ENCODE data around the gene TMEM222.

DNA sequence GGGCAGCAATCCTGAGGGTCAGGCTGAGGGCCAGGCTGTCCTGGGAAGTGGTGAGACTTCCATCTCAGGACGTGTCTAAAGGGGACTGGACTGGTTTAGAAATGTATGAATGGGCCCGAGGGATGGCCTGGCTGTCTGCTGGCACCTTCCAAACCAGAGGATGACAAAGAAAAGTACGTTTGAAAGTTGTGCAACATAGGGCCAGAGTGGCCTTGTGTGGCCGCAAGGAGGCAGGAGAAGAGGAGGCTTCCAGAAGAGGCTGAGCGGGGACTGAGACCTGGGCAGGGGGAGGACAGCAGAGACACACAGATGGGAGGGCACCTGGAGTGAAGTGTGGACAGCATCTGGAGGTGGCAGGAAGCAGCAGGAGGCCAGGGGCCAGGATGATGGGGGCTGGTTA is 17.2 kb downstream of the TMEM222 start:
- TF ChIP-seq FOXP2 (optimal IDR thresholded peaks at IDR 0.05; ENCODE audit: borderline replicate concordance, extremely low read depth, extremely low read length, insufficient read depth) (no peak), POLR2AphosphoS5 (IDR thresholded peaks at IDR 0.05; ENCODE audit: low read depth, low read length) (no peak)
- TF ChIP-seq, protein P1, sequence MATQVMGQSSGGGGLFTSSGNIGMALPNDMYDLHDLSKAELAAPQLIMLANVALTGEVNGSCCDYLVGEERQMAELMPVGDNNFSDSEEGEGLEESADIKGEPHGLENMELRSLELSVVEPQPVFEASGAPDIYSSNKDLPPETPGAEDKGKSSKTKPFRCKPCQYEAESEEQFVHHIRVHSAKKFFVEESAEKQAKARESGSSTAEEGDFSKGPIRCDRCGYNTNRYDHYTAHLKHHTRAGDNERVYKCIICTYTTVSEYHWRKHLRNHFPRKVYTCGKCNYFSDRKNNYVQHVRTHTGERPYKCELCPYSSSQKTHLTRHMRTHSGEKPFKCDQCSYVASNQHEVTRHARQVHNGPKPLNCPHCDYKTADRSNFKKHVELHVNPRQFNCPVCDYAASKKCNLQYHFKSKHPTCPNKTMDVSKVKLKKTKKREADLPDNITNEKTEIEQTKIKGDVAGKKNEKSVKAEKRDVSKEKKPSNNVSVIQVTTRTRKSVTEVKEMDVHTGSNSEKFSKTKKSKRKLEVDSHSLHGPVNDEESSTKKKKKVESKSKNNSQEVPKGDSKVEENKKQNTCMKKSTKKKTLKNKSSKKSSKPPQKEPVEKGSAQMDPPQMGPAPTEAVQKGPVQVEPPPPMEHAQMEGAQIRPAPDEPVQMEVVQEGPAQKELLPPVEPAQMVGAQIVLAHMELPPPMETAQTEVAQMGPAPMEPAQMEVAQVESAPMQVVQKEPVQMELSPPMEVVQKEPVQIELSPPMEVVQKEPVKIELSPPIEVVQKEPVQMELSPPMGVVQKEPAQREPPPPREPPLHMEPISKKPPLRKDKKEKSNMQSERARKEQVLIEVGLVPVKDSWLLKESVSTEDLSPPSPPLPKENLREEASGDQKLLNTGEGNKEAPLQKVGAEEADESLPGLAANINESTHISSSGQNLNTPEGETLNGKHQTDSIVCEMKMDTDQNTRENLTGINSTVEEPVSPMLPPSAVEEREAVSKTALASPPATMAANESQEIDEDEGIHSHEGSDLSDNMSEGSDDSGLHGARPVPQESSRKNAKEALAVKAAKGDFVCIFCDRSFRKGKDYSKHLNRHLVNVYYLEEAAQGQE (IDR thresholded peaks at IDR 0.05; ENCODE audit: insufficient read depth in 1 of 2, low read depth in 2 of 2, low read length in 2 of 2) = no peak

Measured in PFSK-1 (cell line).